SK-N-MC (cell line): ENCODE data around the gene LRP1B.

Experiments
- EZH2 ChIP-seq: fragments of 200-600 bp; sonication (generic); IDR thresholded peaks from one replicate; pipeline ENCODE4 v1.6.1; 2017; ENCODE audit warnings: antibody characterized with exemption
- FOXP2 ChIP-seq: optimal IDR thresholded peaks from 2 replicates; pipeline ENCODE3; 2011; ENCODE audit warnings: mild to moderate bottlenecking, moderate library complexity; ENCODE audit not compliant: insufficient read depth; ENCODE audit errors: extremely low read length, control extremely low read depth
- POLR2AphosphoS5 ChIP-seq: IDR thresholded peaks from 2 replicates; pipeline ENCODE4 v1.6.1; 2012; ENCODE audit warnings: mild to moderate bottlenecking, low read depth, low read length, borderline replicate concordance

DNA sequence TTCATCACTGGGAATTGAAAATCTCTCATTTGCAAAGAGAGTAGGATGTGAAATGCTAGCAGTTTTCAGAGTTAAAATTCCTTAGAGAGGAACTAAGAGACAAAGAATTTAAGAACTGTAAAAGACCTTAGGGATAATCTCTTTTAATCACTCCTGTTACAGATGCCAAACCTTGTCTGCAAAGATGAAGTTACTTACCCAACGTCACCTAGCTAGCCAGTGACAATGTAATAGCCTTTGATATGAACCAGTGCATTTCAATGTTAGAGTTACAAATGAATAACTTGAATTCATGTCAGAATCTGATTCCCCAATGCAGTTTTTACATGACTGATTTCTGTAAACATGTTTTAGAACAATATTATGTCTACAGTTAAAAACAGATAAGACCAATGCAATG is 190.1 kb downstream of the LRP1B start:
- no peak for TF ChIP-seq POLR2AphosphoS5
- no peak for TF ChIP-seq EZH2
- TF ChIP-seq FOXP2, result no peak
